ENCODE data around the gene SLCO3A1.

Gene SLCO3A1

DNA sequence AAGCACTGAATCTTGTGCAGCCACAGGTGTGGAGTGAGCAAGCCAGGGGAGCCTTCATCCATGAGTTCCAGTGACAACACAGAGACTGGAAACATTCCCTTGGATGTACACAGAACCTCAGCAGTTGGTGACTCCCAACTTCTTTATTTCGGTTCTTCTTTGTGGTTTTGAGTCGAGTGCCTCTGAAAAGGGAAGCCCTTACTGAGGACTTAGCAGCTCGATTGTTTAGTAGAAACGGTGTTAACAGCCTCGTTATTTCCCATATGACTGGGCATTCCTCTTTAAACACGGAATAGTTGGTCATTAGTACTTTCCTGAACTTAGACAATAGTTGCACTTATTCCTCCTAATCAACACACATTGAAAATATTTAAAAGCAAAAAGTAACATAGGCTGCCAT is 7.7 kb downstream of the SLCO3A1 start:
- DNase-seq (ENCODE audit: low read depth in 2 of 2), result no peak

DNA sequence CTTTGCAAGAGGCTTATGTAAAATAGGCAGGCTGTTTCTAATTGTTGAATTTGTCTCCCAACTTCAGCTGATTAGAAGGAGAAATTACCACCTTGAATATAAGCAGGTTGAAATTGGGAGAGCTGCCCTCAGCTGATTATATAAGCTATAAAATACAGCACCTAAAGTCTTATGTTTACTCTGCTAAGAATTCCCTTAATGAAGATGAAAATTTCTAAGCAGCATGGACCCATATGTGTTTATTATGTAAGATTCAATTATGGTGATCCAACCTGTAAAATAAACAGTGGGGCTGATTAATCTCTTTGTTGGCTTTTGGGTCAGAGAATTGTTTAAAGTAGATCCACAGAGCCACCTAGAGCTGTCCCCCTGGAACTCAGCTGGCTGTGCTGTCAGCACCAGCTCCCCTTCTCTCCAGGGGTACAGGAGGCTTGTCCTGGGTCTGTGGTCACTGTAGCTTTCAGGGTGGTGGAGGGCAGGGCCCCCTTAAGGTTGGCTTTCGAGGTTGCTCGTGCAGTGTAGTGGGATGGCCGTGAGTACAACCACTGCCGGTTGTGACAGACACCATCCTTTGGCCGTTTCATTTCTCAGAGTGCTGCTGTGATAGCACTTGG is 9.5 kb downstream of the SLCO3A1 start:
- DNase-seq (ENCODE audit: low read depth in 2 of 2), result no peak

DNA sequence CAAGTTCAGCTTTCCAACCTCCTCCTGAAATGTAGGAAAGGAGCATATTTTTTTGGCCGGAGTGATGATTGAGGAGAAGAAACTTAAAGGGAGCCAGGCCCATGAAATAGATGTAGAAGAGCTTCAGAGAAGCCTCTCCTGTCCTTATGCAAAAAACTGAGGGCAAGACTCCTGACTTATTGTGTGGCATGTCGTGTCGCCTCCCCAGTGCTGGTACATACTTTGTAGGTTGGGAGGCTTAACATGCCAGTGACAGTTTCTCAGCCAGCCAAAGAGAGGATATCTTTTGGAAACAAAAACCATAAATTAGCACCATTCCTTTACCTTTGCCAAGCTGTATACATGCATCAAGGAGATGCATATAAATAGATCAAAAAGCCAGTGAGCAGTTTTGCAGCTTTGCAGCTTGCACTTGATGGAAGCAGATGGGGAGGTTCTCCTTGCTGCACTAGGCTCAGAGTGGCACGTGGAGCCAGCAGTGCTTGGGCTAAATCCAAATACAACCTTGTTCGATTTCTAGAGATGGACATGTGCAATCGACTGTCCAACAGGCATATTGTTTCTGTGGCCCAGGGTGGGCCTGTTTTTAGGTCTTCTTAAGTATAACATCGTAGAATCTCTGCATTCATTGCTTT is 10.2 kb downstream of the SLCO3A1 start:
- no peak for DNase-seq (ENCODE audit: low read depth in 2 of 2)

DNA sequence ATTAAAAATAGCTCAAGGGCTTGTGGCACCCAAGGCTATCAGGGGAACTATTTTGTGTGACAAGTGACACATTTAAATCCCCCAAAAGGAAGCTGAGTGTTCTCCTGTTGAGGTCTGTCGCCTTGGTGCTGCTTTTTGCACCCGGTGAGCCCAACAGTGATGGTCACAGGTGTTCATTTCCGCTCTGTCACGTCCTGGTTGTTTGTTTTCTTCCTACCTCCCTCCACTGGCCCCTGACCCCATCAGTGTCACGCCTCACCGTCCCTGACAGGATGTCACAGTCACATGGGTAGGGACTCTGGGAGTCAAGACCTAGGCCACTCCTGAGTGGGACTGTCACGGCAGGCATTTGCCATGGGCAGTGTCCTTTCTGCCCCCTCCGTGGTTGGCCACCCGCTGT is 11.2 kb downstream of the SLCO3A1 start:
- DNase-seq (ENCODE audit: low read depth in 2 of 2), result no peak

DNA sequence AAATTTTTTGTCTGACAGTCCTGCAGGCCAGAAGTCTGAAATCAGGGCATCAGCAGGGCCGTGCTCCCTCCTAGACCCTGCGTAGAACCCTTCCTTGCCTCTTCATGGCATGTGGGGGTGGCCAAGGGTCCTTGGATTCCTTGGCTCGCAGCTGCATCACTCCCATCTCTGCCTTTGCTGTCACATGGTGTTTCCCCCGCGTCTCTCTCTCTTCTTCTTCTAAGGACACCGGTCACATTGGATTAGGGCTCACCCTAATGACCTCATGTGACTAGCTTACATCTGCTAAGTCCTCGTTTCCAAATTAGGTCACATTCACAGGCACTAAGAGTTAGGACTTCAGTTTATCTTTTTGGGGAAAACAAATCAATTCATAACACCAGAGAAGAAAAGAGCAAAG is 12.0 kb downstream of the SLCO3A1 start:
- no peak for DNase-seq (ENCODE audit: low read depth in 2 of 2)

DNA sequence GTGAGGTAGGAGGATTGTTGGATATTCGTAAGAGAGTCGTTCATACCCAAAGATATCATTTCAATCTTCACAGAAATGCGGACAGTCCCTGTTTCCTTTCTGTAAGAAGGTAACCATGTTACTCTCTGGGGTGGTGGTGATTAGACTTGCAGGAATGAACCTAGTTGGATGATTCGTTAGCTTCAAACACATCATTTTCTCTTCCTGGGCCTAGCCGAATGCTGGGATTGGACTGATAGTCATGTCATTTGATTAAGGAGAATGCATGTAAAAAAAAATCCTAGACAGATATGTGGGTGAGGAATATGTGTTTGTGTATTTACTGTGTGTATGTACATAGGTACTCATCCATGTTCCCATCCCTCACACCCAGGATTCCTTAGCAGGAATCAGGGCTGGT is 12.4 kb downstream of the SLCO3A1 start:
- no peak for DNase-seq (ENCODE audit: low read depth in 2 of 2)

DNA sequence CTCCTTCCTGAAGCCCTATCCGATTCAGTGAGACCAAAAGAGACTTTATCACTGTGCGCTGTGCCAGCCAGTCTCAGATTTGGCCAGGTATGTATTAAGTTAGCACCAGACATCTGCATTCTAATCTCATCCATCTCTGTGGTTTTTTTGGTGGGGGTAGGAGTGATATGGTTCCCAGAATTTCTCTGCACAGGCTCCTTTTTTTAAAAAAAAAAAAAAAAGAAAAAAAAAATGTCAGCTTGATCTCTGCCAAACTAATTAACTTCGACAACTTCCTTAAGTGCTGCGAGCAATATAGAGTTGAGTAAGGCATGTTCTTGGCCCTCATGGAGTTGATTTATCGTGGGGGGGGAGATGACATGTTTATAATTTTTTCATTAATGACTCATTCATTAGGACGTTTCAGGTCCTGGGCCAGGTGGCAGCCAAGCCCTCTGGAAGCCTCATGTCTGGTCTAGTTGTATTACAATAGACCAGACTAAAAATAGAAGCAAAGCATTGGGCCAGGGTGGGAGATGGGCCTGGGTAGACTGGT is 12.9 kb downstream of the SLCO3A1 start:
- no peak for DNase-seq (ENCODE audit: low read depth in 2 of 2)

DNA sequence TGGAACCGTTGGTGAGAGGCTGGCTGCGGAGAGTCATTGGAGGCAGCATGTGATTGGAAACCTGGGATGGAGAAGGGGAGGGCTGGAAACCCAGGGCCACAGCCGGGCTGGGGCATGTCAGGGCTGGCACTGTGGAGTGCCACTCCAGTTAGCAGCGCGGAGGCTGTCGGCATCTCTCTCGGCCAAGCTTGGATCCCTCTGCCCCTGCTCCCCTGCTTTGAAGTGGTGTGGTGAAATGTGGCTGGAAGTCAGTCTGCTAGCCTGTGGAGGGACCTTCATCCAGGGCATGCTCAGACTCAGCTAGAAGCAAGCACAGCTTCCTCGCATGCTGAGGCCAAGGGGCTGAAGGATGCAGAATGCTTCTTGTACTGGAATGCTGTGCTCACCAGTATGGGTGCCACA is 13.5 kb downstream of the SLCO3A1 start:
- no peak for DNase-seq (ENCODE audit: low read depth in 2 of 2)

DNA sequence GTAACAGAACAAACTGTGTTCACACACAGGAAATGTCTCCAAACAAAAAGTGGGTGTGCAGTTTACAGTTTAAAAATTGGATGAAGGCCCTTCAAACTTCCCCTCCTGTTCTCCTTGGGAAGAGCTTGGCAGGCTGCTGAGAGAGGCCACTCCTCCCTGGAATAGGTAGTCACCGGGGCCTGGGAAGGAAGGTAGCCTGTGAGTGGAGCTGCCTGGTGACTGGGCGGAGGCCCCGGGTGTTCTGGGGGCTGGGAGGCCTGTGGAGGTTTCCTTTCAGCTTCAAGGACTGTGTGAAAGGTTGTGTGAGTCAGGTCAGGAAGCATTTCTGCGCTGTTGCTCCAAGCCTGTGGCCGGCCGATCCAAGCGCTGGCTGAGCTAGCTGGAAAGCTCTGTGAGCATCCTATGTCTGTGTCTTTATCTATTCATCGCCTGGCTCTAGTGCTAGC is 14.1 kb downstream of the SLCO3A1 start:
- no peak for DNase-seq (ENCODE audit: low read depth in 2 of 2)

DNA sequence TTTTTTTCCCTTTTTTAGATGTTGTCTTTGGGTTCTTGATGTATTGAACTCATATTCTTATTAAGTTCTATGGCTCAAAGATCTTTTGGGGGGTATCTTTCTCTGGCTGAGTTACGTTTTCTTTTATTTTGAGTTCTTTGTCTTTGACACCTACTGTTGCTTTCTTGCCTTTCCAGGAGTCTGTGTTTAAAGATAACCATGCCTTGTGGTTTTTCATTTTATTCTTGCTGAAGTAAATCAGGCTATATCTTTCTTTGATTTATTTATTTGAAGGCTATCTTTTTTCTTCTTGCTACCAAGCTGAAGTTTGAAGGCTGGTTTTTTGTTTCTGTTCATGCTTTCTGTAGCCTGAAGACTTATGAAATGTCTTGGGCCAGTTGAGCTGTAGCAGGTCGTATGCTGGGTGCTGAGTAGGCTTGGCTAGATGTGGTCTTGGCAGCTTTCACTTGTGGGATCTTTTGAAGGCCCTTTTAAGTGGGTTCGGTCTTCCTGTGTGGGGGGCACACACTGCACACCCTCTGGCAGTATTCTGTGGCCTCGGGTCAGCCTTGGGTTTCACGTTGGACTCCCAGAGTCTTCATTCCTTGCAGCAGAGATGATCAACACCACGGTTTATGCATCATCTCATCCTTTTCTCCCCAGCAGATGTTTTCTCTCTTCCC is 17.5 kb downstream of the SLCO3A1 start:
- no peak for DNase-seq (ENCODE audit: low read depth in 2 of 2)

DNA sequence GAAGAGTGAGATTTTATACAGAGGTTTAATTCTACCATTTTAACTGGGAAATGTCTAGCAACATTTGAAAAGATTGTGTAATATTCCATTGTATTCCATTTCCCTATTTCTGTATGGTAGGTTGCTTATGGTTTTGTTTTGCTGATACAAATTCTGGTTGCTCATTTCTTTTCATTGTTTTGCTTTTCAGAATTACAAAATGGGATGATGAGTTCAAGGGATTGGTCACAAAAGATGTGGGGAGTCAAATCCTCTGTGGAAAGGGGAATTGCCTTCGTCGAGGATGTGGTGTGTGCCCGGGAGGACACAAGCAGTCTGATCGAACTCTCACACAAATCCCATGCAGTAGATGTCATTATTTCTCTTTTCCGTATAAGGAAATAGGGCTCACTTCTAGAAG is 18.3 kb downstream of the SLCO3A1 start:
- no peak for DNase-seq (ENCODE audit: low read depth in 2 of 2)

DNA sequence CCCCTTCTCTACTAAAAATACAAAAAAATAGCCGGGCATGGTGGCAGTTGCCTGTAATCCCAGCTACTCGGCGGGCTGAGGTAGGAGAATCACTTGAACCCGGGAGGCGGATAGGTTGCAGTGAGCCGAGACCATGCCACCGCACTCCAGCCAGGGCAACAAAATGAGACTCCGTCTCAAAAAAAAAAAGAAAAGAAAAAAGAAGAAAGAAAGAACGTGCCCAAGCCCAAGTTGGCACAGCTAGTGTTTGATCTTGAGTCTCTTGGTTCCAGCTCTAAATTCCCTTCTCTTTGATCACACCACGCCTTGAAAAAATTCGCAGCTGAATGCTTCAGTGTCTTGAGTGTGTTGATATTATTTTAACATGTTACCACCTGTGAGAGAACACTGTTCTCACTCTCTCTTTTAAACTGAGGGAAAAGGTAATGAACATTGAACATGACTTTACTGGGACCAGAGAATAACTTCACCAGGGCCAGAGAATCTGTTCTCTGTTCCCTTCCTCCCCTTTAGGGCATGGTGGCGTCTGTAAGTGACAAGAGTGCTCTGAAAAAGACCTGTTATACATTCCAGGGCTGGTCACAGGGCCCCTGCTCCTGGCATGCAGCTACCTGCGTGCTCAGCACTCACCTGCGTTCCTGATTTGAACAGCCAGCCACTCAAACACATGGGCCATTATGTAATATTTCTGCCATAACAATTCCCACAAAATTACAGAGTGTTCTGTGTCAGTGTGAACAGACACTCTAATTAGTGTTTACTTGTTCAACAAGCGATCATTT is 19.0 kb downstream of the SLCO3A1 start:
- DNase-seq (ENCODE audit: low read depth in 2 of 2), result no peak

DNA sequence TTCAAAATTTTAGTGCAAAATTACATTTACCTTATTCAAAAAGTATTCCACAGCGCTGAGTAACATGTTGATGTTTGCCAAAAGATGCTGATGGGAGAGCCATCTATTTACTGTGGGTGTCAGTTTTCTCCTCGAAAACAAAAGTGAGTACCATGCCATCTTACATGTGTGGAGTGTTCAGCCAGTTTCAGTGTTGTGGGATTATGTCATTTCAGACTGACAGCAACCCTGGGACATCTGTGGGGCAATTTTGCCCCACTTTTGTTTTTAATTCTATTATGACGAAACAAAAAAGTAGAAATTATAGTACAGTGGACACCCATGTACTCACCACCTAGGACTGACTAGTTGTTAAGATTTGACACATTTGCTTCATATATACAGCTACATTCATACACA is 19.6 kb downstream of the SLCO3A1 start:
- no peak for DNase-seq (ENCODE audit: low read depth in 2 of 2)

DNA sequence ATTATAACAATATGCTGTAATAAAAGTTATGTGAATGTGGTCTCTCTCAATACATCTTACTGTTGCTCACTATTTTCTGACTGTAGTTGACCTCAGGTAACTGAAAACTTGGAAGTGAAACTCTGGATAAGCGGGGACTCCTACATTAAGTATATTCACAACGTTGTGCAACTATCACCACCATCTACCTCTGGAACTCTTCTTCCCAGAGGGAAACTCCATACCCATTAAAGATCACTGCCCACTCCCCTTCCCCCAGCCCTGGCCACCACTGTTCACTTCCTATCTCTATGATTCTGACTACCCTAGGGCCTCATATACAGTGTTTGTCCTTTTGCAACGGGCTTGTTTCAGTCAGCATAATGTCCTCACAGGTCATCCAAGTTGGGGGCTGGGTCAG is 20.7 kb downstream of the SLCO3A1 start:
- no peak for DNase-seq (ENCODE audit: low read depth in 2 of 2)

DNA sequence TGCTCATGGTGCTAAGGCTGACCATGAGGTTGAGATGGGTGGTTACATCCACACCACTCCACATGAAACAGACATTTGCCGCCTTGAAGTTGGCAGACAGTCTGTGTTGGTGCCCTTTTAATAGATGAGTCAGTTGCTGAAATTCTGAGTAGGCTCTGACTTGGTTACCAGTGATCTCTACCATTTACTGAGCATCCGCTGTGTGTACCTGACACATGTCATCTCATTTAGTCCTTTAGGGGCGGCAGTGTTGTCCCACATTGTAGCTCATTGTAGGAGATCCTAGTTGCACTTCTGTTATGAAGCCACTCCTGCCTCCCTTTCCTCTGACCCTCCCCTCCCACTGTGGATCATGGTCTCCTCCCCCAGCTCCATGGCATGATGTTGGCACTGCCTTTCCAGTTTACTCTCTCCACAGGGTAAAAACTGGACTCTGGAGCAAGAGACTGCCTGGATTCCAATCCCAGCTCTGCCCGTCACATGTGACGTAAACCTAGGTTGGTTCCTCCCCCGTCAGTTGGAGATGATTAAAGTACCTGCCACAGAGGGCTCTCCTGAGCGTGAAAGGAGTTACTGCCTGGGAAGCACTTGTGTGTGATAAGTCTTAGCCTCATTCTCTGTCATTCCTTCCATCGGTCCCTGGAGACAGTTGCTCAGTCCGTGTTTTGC is 21.6 kb downstream of the SLCO3A1 start:
- DNase-seq (ENCODE audit: low read depth in 2 of 2), result no peak

DNA sequence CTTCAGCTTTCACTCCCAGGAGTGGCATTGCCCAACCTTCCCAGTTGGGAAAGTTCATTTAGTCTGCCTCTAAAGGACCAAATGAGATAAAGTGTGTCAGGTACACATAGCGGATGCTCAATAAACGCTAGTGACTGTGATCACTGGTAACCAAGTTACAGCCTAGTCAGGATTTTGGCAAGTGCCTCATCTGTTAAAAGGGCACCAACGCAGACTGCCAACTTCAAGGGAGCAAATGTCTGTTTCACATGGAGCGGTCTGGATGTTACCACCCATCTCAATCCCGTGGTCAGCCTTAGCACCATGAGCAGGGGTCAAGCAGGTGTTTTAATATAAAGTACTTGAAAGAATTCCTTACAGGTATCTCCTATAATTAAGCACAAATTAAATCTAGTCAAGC is 22.7 kb downstream of the SLCO3A1 start:
- DNase-seq (ENCODE audit: low read depth in 2 of 2), result no peak

DNA sequence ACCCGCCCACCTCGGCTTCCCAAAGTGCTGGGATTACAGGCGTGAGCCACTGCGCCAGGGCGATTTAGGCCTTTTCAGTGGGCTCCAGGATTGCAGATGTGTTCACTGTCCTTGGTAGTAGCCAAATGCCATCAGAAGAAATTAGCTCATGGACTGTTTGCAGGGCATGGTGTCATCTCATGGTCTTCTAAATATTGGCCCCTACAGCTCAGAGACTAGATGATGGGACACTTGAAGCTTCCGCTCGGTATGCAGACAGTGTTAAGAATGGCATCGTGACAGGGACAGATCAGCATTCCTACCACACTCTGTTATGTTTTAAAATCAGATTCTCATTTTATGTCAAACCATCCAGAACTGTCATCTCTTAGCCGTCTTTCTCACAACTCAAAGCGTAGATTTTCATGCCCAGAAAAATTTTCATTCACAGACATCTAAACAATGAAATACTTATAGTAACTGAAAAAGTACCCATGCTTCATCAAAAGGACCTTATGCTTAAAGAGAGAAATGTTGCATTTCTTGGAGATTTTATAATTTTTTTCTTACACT is 24.9 kb downstream of the SLCO3A1 start:
- DNase-seq (ENCODE audit: low read depth in 2 of 2), result no peak

DNA sequence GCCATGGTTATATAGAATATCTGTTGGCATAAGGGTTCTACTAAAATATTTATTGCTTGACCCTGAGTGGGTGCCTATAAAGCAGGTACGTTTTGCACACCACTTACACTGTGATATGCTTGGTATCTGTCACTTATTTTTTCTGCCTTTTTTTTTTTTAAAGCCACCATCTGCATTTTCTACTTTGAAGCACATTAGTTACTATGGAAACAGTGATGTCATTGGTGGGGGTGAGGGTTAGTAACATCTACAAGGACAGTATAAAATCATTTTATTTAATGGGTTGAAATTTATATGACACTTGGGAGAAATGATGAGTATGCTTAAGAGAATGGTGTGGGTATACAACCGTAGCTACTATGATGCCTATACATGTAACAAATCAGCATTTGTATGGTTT is 25.6 kb downstream of the SLCO3A1 start:
- DNase-seq (ENCODE audit: low read depth in 2 of 2), result no peak

DNA sequence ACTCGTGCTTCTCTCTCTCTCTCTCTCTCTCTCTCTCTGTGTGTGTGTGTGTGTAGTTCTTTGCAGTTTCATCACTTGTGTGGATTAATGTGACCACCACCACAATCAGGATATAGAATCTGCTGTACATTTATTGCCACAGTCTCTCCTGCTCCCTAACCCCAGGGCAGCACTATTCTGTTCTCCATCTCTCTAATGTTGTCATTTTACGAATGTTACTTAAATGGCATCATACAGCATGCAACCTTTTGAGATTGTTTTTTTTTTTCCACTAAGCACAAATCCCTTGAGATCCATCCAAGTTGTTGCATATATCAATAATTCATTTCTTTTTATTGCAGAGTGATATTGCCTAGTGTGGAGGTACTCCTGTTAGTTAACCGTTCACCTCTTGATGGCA is 26.9 kb downstream of the SLCO3A1 start:
- DNase-seq (ENCODE audit: low read depth in 2 of 2), result no peak

DNA sequence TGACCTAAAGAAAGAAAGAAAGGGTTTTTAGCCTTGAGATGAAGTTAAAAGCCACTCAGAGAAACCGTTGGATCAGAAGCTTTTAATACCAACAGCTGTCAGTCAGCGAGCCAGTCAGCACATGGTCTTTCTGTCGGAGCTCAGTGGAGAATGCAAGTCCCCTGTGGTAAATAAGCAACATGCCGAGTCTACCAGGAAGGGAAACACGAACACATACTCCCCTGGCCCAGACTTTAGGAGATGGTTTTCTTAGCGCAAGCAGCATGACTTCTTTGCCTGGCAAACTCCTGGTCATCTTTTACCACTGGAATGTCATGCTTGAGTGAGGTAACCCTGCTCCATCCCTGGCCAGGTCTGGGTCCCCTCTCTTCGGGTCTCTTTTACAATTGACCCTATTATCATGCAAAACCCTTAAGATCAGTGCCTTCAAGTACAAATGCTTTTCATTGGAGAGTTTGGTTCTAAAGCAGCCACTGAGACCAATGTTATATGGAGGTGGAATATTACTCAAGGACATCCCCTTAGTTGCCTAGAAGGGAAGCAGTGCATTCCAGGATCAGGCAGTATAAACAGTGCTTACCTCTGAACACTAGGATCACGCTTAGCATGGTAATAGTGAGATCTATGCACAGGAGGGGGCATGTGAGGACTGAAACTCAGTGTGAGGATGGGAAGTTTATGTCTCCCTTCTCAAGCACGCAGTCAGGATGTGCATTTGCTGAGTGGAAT is 28.2 kb downstream of the SLCO3A1 start:
- no peak for DNase-seq (ENCODE audit: low read depth in 2 of 2)

Data from activated CD4-positive, alpha-beta T cell treated with anti-CD3 and anti-CD28 coated beads for 24 hours (primary cell).